HG03095 (cell line): Measurements from ENCODE around the gene SRMS.
A peak's percentile ranks its signal among the peaks of the same experiment; 100 is the strongest.
"Not testable (repeated sequence)": the region's sequence is repeated elsewhere in the genome, so short reads cannot be mapped to it uniquely, and the experiment has no call there.

Source experiments
- ATAC-seq: cut with Tn5 transposase; IDR thresholded peaks from one replicate; pipeline ENCODE4 v1.9.1; 2021; ENCODE audit warnings: moderate library complexity; ENCODE audit not compliant: unreplicated experiment

Gene SRMS

DNA sequence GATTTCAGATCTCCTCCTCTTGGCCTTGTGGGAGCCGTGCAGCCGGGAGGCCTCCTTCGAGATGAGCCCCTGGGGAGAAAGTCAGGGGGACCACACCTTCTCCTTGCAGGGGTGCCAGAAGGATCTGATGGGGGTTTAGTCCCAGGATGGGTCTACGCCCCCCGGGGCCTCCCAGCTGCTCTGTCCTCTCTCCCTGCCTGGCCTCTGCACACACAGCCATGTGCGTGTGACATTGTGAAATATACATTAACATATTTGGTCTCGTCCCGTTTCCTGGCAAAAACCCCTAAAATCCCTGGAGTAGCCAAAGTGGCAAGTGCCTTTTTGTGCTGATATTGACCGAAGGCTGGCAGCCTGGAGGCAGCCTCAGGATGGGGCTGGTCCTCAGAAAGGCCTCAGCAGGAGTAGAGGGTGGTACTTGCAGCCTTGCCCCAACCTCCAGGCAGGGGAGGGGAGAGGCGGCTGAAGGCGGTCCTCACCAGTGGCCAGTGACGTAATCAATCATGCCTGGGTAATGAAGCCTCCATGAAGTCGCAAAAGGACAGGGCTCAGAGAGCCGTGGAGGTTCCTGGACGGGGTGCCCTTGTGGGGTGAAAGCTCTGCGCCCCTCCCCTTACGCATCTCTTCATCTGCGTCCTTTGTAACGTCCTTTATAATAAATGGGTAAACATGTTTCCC, 31.6 kb upstream of the SRMS start:
- ATAC-seq, result no peak

DNA sequence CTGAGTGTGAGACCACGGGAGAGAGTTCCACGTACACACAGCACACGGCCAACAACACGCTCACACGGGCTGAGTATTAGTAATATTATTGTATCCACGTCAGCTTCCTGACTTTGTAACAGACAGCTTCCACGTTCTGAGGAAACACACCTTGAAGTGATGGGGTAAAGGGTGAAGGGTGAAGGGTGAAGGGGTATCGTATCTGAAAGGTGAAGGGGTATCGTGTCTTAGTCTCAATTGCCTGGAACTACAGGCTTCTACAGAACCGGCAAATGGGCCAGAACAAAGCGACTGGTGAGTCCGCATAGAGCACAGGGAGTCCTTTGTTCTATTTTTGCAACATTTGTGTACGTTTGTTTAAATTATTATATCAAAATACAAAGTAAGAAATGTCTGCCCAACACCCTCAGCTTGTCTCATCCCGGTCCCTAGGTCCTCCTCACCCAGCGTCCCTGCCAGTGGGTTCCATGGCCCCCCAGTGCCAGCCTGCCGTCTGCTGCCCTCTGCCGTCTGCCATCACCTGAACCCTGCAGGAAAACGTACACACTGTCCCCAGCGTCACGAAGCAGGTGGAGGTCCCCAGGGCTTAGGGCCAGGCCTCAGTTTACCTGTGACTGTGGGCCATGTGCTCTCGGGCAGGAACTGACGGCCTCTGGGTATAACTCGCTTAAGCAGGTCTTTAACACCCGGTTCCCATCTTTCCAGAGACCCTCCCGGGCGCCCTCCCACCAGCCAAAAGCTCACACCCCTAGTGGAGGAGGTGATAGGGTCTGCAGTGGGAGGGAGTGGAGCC, 30.9 kb upstream of the SRMS start:
- ATAC-seq, result no peak

DNA sequence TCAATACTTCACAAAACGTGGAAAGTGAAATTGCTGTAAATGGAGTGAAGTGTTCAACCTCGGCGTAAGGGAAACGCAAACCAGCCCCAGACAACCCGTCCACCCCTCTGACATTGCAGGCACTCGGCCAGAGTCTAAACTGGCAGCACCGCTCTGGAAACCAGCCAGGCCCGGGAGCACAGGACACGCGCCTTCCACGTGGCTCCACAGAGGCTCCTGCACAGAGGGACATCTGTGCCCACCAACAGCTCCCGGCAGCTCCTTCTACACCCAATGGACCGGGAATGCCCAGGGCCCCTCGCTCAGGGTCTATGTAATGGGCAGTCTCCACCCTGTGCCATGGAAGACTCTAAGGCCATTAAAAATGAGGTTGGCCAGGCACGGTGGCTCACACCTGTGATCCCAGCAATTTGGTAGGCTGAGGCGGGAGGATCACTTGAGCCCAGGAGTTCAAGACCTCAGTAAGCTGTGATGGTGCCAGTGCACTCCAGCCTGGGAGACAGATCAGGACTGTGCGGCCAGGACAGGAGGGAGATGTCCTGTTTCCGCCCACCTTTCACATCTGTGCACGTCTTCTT, 29.9 kb upstream of the SRMS start:
- no peak for ATAC-seq

DNA sequence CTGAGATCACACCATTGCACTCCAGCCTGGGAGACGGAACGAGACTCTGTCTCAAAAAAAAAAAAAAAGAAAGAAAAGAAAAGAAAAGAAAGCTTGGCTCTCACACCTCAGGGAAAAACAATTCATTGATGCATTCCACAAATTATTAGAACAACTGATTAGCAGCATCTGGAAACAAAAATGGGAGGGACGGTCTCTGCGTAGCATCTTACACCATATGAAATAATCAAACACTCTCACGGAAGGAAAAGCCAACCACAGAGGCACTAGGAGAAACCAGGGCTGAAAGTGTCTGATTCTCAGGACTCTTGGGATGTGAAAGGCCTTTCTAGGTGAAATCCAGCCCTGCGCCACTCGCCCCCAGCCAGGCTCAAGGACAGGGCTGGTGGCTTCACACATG, 28.8 kb upstream of the SRMS start:
- ATAC-seq, result no peak

DNA sequence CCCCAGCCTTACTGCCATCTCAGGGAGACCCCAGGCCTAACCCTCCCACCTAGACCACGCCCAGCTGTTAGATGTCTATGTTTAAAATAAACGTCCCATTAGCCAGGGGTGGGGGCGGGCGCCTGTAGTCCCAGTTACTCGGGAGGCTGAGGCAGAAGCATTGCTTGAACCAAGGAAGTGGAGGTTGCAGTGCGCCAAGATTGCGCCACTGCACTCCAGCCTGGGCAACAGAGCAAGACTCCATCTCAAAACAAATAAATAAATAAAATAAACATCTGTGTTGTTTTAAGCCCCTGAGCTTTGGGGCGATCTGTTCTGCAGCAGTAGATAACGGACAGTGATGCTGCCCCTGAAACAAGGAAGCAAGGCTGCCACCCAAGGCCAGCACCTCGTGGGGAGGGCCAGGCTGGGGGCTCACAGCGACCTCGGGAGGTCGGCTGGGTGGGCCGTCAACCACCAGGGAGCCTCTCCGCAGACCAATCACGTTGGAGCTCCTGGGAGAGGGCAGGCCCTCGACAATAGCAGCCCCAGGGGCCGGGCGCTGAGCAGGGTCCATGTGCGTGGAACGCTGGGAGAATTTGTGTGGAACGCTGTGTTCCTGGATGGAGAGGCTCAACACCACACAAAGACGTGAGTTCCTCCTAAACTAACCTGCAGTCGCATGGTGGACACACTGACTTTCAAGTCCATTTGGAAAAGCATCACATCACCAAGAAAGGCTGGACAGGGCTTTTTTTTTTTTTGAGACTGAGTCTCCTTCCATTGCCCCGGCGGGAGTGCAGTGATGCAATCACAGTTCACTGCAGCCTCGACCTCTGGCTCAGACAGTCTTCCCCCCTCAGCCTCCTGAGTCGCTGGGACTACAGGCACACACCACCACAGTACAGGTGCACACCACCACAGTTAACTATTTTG, 27.5 kb upstream of the SRMS start:
- no peak for ATAC-seq

DNA sequence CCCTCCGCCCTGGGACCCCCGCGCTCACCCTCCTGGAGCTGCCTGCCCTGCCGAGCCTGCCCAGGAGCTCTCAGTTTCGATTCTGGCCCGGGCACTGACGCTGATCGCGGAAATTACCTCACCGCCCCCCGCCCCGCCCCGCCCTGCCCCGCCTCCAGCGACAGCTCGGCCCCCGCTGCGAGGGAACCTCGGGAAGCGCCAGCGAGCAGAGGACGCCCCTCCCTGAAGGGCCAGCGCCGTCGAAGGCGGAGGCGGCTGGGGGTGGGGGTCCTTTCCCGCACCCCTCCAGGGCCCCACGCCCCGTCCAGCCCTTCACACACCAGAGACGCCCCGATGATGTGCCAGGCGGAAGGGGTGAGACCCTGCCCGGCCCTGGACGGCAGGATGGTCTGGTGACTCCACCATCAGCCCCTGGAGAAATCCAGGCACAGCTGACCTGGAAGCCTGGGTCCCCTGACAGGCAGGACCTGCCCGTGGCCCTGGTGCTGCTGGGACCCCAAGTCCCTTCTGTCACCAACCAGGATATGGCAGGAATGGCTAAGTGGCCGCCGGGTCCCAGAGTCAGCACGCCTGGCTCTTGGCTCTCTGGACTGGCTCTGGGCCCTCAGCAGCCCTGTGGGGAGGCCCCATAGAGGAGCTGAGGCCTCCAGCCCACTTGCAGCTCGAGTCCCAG, 26.7 kb upstream of the SRMS start, which contains the start of gene HELZ2:
Gene HELZ2 (minus strand): TSS at position 84 of the 673 bp plus-strand sequence. CDS start 1,854 bp downstream, outside the sequence.
- no peak for ATAC-seq

DNA sequence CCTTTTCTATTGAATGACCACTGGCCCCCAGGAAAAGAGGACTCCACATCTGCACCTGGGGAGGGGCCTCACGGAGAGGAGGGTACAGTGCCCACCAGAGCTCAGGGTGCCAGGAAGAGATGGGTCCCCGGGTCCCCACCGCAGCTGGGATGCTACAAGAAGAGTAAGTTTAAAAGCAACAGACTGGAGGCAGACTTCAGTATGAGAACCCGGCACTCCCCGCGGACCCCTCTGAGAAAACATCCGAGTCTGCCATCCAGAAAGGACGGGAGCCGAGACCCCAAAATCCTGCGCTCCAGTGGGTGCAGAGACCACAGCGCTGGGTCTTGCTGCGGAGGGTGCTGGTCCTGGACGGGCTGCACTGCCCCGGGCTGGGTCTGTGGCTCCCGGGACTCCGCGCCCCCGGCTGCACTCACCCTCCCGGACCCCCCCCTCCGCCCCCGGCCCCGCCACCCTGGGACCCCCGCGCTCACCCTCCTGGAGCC, 26.1 kb upstream of the SRMS start:
- ATAC-seq, result no peak

DNA sequence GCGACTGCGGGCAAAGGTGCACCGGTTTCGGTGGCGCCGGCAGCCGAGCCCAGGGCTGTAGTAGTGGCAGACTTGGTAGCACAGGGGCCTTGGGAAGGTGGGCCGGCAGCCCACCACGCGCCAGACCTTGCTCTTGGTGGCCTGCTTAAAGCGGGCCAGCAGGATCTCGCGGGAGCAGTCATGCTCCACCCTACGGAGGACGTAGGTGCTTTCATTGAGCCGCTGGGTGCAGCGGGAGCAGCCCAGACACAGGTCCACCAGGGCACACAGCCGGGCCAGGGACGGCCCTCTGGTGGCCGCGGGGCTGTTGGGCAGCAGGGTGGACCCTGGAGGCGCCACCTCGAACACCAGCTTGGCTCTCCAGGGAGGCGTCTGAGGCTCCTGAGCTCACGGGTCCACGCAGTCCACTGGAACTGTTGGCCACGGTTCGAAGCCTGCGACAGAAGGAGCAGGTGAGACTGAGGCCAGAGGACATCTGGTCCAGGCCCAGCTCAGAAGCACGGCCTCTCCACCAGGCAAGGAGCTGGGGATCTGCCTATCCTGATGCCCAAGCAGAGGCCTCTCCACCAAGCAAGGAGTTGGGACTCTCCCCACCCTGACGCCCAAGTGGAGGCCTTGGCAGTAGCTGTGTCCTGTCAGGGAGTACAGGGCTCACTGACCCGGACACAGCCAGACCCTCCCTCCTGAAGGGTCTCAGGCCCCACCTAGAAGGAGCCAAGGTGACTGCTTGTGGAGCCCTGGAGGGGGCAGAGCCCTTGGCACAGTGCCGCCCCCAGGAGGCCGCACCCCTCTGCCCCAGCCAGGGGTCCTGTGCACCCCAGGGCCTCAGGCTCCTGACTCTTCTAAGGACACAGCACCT, 25.5 kb upstream of the SRMS start:
- ATAC-seq, result no peak

DNA sequence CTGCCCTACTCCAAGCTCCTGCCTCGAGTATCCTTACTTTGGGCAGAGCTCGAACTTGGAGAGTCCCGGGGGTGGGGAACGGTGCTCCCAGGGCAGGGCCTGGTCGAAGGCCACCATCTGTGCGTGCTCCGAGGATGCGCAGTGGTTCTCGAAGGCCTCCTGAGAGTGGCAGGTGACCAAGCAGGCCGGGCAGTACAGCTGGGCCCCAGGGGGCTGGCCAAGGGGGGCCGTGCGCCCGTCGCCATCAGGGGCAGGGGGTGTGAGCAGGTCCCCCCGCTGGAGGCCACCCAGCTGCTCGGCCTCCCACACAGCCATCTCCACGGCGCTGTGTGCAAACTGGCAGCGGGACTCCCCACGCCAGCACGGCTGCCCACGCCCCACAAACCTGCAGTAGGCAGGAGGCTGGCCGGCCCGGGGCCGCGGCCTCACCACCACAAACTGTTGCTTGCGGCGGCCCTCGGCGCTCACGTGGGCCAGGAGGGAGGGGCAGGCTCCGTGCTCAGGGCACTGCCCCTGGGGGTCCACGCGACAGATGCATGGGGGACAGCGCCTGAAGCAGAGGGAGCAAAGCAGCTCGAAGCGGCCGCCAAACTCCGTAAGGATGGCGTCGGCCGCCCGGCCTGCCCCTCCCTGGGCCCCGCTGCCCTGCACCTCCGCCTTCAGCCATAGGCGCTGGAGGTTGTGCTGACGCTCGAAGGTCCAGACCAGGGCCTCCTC, 24.7 kb upstream of the SRMS start:
- ATAC-seq, result no peak

DNA sequence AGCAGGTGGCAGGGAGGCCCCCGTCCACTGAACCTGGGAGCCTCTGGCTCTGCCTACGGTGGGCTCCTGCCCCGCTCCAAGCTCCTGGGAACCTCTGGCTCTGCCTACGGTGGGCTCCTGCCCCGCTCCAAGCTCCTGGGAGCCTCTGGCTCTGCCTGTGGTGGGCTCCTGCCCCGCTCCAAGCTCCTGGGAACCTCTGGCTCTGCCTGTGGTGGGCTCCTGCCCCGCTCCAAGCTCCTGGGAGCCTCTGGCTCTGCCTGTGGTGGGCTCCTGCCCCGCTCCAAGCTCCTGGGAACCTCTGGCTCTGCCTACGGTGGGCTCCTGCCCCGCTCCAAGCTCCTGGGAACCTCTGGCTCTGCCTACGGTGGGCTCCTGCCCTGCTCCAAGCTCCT, 23.5 kb upstream of the SRMS start:
- ATAC-seq, result not testable (repeated sequence)

DNA sequence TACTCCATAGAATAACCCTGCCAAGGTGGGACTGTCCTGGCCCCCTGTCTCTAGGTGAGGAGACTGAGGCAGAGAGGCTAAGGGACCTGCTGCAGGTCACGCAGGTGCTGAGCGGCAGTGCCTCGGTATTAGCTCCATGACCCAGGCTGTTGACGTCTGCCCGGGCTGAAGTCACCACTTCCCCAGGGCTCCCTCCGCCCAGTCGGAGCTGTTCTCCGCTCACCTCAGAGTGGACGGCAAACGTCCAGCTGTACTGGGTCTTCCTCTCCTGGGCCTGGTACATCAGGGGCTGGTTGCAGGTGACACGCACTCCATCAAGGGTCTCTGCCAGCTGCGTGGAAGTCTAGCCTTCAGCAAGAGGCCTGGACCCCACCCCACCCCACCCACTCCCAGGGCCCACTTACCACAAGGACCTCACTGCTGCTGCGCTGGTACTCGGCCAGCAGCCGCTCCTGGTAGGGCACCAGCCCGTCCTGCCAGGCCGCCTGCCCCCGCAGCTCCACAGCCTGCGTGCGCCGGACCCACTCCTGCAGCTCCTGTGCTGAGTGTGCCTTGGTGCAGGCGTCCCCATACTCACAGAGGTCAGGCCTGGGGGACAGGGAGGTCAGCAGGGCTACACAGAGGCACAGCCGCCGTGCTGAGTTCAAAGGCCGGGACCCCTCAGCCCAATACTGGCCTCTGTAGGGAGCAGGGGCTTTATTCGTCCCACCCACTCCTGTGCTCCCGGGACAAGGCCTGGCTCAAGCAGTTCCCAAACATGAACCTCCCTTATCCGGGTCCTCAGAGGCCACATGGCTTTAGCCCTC, 22.9 kb upstream of the SRMS start:
- no peak for ATAC-seq

DNA sequence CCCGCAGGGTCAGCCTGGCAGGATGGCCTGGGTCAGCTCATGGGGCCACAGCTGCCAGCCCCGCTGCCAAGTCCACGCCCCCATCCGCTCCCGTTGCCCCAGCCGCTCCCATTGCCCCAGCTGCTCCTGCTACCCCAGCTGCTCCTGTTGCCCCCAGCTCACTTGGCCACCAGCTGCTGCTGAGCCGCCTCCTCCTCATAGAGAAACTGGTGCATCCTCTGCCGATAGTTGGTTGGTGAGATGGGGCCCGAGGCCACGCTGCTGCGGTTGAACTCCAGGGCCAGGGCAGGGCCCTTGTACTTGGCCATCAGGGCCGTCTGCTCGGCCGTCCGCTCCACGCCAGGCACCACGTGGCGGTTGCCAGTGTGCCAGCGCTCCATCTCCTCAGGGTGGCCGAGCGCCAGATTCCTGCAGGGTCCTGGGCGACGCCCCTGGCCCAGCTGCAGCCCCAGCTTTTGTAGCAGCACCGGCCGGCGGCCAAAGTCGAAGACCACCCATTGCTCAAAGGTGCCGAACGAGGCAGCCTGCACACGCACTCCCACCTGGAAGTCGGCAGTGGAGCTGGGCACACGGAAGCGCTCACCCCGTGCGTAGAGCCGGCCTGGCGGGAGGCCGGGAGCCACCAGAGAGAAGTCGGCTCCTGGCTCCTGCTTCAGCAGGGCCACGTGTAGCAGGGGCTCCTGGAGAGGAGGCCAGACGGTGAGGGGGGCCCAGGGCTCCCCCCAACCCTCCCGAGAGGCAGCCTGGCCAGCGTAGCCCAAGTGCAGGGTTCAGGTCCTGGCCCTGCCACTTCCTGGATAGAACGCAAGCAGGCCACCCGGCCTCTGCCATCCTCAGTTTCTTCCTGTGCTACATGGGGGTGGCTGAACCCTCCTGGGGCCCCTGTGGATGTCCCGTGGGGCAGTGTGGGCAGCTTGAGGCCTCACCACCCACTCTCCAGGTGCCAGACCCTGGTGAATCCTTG, 21.7 kb upstream of the SRMS start:
- ATAC-seq, result no peak

DNA sequence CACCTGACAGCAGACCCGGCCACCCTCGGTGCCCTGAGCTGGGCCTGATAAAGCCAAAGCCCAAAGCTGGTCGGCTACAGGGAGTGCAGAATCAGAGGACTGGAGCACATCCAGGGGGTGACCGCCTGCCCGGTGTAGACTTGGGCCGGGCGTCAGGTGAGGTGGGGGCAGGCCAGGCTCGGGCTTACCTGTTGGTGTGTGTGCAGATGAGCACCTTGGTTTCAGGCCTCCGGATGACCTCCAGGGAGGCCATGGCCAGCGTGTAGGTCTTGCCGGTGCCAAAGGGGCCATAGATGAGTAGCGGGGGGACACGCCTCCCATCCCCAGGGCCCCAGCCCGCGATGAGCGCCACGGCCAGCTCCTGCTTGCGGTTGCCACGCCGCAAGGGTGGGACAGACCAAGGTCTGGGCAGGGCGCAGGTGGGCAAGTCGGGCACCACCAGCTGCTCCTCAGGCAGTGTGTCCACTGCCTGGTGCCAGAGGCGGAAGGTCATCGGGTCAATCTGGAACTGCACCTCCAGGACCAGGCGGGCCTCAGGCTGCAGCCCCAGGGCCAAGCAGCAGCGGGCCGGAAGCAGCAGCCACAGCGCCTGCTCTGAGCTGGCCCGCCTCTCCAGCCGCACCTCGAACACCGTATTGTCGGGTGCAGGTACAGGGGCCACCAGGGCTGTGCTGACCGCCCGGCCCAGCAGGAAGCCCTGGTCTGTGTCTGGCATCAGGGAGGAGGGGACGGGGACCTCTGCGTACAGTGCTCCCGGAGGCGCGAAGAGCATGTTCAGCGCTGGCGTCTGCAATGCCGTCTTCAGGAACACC, 20.8 kb upstream of the SRMS start:
- no peak for ATAC-seq

DNA sequence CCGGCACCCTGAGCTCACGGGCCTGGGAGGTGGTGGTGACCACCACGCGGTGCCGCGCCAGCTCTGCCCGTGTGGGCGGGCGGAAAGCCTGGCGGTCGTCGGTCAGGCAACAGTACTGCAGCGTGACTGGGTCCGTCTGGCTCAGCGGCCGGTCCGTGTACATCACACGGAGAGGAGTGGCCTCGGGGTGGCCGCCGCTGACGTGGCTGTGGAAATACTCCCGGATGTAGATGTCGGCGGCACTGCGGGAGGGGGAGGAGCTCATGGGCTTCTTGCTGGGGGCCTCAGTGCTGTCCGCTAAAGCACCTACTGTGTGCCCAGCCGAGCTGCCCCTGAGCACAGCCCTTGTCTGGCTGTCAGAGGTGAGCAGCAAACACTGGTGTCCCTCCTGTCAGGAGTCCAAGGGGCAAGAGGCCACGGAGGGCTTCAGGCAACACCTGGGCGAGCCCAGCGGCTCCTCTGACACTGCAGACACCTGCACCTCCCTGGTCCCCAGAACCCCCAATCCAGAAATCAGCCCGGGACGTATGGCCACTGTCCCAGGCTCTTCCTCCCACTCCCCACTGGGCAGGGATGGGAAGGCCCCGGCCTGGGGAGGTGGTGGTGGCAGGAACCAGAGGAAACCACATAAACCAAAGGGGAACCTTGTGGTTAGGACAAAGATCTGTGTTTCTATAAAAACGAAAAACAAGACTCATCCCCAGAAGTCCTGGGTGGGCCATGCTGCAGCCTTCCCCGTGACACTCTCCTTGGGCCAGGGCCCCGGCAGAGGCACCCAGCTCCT, 20.0 kb upstream of the SRMS start:
- peak; percentile 60 for ATAC-seq

DNA sequence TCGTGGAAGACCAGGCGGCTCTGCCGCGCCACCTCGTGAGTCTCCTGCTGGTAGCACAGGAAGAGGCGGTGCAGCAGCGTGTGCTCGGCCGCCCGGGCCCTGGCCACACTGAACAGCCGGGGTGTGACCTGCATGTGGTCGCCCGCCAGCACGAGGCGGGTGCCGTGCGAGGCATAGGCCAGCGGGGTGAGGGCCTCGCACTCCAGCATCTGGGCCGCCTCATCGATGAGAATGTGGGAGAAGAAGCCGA, 19.5 kb upstream of the SRMS start:
- ATAC-seq, result no peak
